GM23248 (cell line): Measurements from ENCODE around the gene GALNS. TPM values are rescaled to one million over a fixed set of nuclear protein-coding genes. Genes with fewer than 3 reads are reported as not detected.

ENCODE experiments used
- DNase-seq: peaks from one replicate; pipeline ENCODE4 v3.0.0-alpha.2; 2015
- H2AFZ ChIP-seq: fragments of 200-600 bp; sonication (generic); 2 replicates; pipeline ENCODE4 v1.6.1; 2016; ENCODE audit warnings: antibody characterized with exemption
- H3F3A ChIP-seq: fragments of 200-600 bp; sonication (generic); 2 replicates; pipeline ENCODE4 v1.6.1; 2016; ENCODE audit warnings: mild to moderate bottlenecking, antibody characterized with exemption, mixed run types; ENCODE audit not compliant: insufficient read depth
- H3K27ac ChIP-seq: fragments of 200-600 bp; sonication (generic); 2 replicates; pipeline ENCODE4 v1.5.1; 2016; ENCODE audit warnings: mild to moderate bottlenecking
- H3K27me3 ChIP-seq: fragments of 200-600 bp; sonication (generic); replicated peaks from 2 replicates; pipeline ENCODE4 v1.6.1; 2016; ENCODE audit warnings: mild to moderate bottlenecking; ENCODE audit not compliant: insufficient read depth
- H3K36me3 ChIP-seq: fragments of 200-600 bp; sonication (generic); 2 replicates; pipeline ENCODE4 v1.6.1; 2016; ENCODE audit warnings: low read depth, mild to moderate bottlenecking
- H3K4me1 ChIP-seq: fragments of 200-600 bp; sonication (generic); 2 replicates; pipeline ENCODE4 v1.6.1; 2016; ENCODE audit warnings: mild to moderate bottlenecking; ENCODE audit not compliant: insufficient read depth
- H3K4me2 ChIP-seq: fragments of 200-600 bp; sonication (generic); one replicate; pipeline ENCODE4 v1.6.1; 2016; ENCODE audit warnings: mild to moderate bottlenecking; ENCODE audit not compliant: unreplicated experiment
- H3K4me3 ChIP-seq: fragments of 200-600 bp; sonication (generic); 2 replicates; pipeline ENCODE4 v1.5.1; 2016; ENCODE audit warnings: mild to moderate bottlenecking
- H3K79me2 ChIP-seq: fragments of 200-600 bp; sonication (generic); 2 replicates; pipeline ENCODE4 v1.6.1; 2016; ENCODE audit warnings: mild to moderate bottlenecking; ENCODE audit not compliant: insufficient read depth
- H3K9ac ChIP-seq: fragments of 200-600 bp; sonication (generic); 2 replicates; pipeline ENCODE4 v1.6.1; 2016; ENCODE audit warnings: mild to moderate bottlenecking
- H3K9me2 ChIP-seq: fragments of 200-600 bp; sonication (generic); 2 replicates; pipeline ENCODE4 v1.6.1; 2016; ENCODE audit warnings: mixed run types, mild to moderate bottlenecking, moderate library complexity; ENCODE audit not compliant: insufficient read depth
- H3K9me3 ChIP-seq: fragments of 200-600 bp; sonication (generic); one replicate; pipeline ENCODE4 v1.6.1; 2017; ENCODE audit warnings: low read depth
- H4K20me1 ChIP-seq: fragments of 200-600 bp; sonication (generic); 2 replicates; pipeline ENCODE4 v1.6.0; 2016; ENCODE audit not compliant: insufficient read depth
- EZH2 ChIP-seq: fragments of 200-600 bp; sonication (generic); IDR thresholded peaks from 2 replicates; pipeline ENCODE4 v1.6.1; 2018; ENCODE audit warnings: antibody characterized with exemption, mild to moderate bottlenecking; ENCODE audit not compliant: insufficient read depth, poor library complexity, severe bottlenecking
- EZH2phosphoT487 ChIP-seq: fragments of 200-600 bp; sonication (generic); IDR thresholded peaks from 2 replicates; pipeline ENCODE4 v1.6.1; 2018; ENCODE audit warnings: antibody characterized with exemption, moderate library complexity, mild to moderate bottlenecking, low read depth; ENCODE audit not compliant: insufficient read depth
- WGBS, 2 experiments: methylation state at CpG; one replicate each; pipeline ENCODE4 v1.1.6; 2015 to 2017; ENCODE audit warnings: low lambda C conversion rate in 2 of 2, low coverage in 1 of 2; ENCODE audit errors: missing lambda C conversion rate in 2 of 2; 5-methylcytosine and 5-hydroxymethylcytosine counted together
- in situ Hi-C: fragments of 300-500 bp; cut with MboI; formaldehyde crosslinking; loops from 2 replicates; pipeline ENCODE4 v1.15.0; 2020
- polyA plus RNA-seq: library from polyadenylated mRNA; unstranded; fragments of >200 nt; fragmentation: Nextera tagmentation; extraction: Ambion mirVana; gene quantifications from 2 replicates; pipeline ENCODE4 v1.2.1, GENCODE V29; 2016
- total RNA-seq: library from RNA; depleted of rRNA; stranded (reverse); fragments of >200 nt; shearing (Covaris generic); gene quantifications from 2 replicates; pipeline ENCODE4 v1.2.3, GENCODE V29; 2014

The GALNS gene
- total and polyA plus RNA-seq, 2 experiments from 2014 or later, result 24.0 to 39.0 TPM

- Histone ChIP-seq H2AFZ (no peak overlapping the region), H3K36me3 (no peaks in the 10 kb centered on the region), H3K9me3 (no peaks in the 10 kb centered on the region), H3K9me2 (no peaks in the 10 kb centered on the region), H3K4me3 (no peak overlapping the region), H3K27ac (no peak overlapping the region), H3K79me2 (peaks cover 29% of the 10 kb centered on the region), H3K9ac (no peak overlapping the region), H3K27me3 (no peaks in the 10 kb centered on the region), H4K20me1 (no peaks in the 10 kb centered on the region), H3F3A (no peaks in the 10 kb centered on the region; the same call in 1 of the 2 replicates), H3K4me1 (peaks cover 17% of the 10 kb centered on the region), H3K4me2 (no peak overlapping the region)
- 92% methylated on average over 25 to 26 of the region's 26 CpGs for WGBS, 2 experiments
- TF ChIP-seq EZH2 (no peak), EZH2phosphoT487 (no peak)
- in situ Hi-C loops, result no loop called here
- no peak for DNase-seq
These were observed 48.9 kb downstream of the GALNS start for GRCh38 chr16:88807626-88808453.

- no peak overlapping the region for H2AFZ ChIP-seq
- no peaks in the 10 kb centered on the region for H3K9me3 ChIP-seq
- in situ Hi-C loops, result no loop called here
- no peak overlapping the region for H3K4me3 ChIP-seq
- H3K27me3 ChIP-seq, result no peaks in the 10 kb centered on the region
- H3K27ac ChIP-seq, result no peak overlapping the region
- H3K9ac ChIP-seq, result no peak overlapping the region
- H3K79me2 ChIP-seq, result peaks cover 29% of the 10 kb centered on the region
- H4K20me1 ChIP-seq, result no peaks in the 10 kb centered on the region
- TF ChIP-seq EZH2, result no peak
- DNase-seq, result no peak
- no peaks in the 10 kb centered on the region for H3K36me3 ChIP-seq
- no peaks in the 10 kb centered on the region for H3K9me2 ChIP-seq
- 92 to 93% methylated on average over 17 to 24 of the region's 24 CpGs for WGBS, 2 experiments
- H3F3A ChIP-seq, result no peaks in the 10 kb centered on the region; the same call in 1 of the 2 replicates
- no peak overlapping the region for H3K4me2 ChIP-seq
- peaks cover 17% of the 10 kb centered on the region for H3K4me1 ChIP-seq
These were observed 49.6 kb downstream of the GALNS start for GRCh38 chr16:88807142-88807625.

GRCh38 chr16:88806491-88807111 is 50.1 kb downstream of the GALNS start:
- Histone ChIP-seq H3K4me3 (no peak overlapping the region), H3K27ac (no peak overlapping the region), H3K27me3 (no peaks in the 10 kb centered on the region), H3K9me3 (no peaks in the 10 kb centered on the region), H3K79me2 (peaks cover 29% of the 10 kb centered on the region), H3K4me1 (peaks cover 22% of the 10 kb centered on the region), H3K9ac (no peak overlapping the region), H3F3A (no peaks in the 10 kb centered on the region; the same call in 1 of the 2 replicates), H4K20me1 (no peaks in the 10 kb centered on the region), H2AFZ (no peak overlapping the region), H3K36me3 (no peaks in the 10 kb centered on the region), H3K4me2 (no peak overlapping the region), H3K9me2 (no peaks in the 10 kb centered on the region)
- DNase-seq, result no peak
- TF ChIP-seq EZH2phosphoT487, result no peak
- no peak for TF ChIP-seq EZH2
- WGBS, 2 experiments, result 83% methylated on average over 26 to 27 of the region's 27 CpGs
- in situ Hi-C loops, result no loop called here

DNA sequence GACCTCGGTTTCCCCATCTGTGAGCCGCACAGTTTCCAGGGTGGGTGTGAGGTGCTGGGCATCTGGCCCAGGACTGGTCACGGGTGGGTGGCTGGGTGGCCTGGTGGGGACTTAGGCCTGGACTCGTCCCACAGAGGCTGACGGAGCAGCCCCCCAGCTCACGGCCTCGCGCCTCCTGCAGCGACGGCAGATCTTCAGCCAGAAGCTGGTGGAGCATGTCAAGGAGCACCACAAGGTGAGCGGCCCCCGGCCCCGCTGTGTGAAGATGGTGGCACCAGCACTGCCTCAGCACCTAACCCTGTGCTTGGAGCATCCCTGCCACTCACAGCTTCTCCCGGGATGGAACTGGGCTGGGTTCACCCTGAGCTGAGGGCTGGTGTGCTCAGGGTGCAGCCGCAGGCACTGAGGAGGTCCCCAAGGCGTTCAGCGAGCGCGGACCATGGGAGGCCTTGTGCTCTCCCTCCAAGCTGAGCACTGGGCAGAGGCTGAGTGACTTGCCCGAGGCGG is 50.8 kb downstream of the GALNS start:
- Histone ChIP-seq H3K4me2 (no peak overlapping the region), H3K79me2 (peaks cover 29% of the 10 kb centered on the region), H3F3A (no peaks in the 10 kb centered on the region; the same call in 1 of the 2 replicates), H3K4me1 (peaks cover 22% of the 10 kb centered on the region), H3K27ac (no peak overlapping the region), H3K4me3 (no peak overlapping the region), H3K9me3 (no peaks in the 10 kb centered on the region), H3K9me2 (no peaks in the 10 kb centered on the region), H2AFZ (no peak overlapping the region), H4K20me1 (no peaks in the 10 kb centered on the region), H3K36me3 (no peaks in the 10 kb centered on the region), H3K27me3 (no peaks in the 10 kb centered on the region), H3K9ac (no peak overlapping the region)
- WGBS, 2 experiments, result 92 to 94% methylated on average over 21 of the region's 21 CpGs
- in situ Hi-C loops, result no loop called here
- TF ChIP-seq EZH2 (no peak), EZH2phosphoT487 (no peak)
- DNase-seq, result no peak
